Stimulated activated CD8-positive, alpha-beta memory T cell treated with anti-CD3 and anti-CD28 coated beads, Interleukin-4, amount 100 ng/mL, for 24 hours (primary cell): Measurements from ENCODE around the gene NTRK3.

Experiments used
- DNase-seq: peaks from one replicate; pipeline ENCODE4 v3.0.0-alpha.2; 2020; ENCODE audit warnings: low read depth

NTRK3 gene

DNA sequence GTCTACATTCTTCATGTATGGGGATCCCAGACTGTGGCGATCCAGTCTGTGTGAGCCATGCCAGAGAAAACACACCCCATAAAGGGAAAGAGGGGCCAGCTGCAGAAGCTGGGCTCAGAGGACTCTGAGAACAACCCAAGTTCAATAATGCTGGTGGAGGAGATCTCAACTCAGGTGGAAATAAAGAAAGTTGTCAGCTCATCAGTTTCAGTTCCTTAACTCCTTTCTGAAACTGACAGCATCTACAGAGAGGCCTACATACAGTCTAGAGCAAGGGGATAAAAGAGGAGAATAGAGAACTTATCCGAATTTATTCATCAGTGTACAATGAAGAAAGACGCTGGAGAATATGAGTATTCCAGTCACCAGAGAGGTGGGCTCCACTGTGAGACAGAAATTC is 77.0 kb downstream of the NTRK3 start:
- no peak for DNase-seq

DNA sequence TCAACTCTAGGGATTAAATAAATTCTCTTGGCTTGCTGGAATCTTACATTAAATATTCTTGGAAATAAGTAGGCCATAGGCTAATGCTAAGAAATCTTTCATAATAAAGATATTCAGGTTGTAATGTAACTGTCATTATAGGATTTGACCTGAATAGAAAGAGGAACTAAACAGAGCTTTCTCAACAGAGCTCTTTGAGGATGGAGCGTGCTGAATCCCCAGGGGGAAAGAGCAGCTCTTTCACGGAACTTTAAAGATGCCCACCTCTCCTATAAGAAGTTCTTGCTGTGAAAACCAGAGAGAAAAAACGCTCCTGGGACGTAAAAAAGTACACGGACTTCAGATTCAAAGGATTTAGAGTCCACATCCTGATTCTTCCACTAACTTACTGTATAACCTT is 77.9 kb downstream of the NTRK3 start:
- no peak for DNase-seq

DNA sequence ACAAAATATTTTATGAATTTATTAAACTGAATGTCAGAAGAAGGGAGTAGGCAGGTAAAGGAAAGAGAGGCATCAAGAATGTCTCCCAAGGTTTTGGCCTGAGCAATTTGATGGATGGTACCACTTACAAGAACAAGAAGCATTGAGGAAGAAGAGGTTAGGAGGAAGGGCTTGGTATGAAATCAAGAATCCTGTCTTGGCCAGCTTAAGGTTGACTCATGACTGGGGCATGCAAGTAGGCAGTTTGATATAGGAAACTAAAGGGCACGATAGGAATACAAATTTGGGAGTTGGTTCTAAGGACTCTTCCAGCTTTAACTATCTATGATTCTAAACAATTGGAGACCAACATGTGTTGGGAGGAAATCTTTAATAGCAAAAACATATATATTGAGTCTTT is 79.1 kb downstream of the NTRK3 start:
- DNase-seq, result no peak

DNA sequence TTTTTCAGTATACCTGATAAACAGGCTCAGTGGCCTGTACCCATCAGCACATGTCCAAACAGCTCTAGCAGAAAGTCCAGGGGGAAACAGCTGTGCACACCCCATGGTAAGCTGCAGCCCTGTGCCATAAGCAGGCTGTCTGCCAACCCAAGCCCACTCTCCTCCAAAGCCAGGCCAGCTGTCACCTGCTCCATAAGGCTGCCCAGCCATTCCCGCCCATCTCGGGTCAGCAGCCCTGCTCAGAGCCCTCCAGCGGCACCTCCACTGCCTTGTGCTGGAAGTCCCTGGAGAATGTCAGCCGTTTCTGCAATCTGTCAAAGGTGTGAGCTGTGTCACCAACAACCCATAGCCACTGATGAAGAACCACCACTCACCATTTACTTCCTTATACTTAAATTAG is 82.0 kb downstream of the NTRK3 start:
- DNase-seq, result no peak

DNA sequence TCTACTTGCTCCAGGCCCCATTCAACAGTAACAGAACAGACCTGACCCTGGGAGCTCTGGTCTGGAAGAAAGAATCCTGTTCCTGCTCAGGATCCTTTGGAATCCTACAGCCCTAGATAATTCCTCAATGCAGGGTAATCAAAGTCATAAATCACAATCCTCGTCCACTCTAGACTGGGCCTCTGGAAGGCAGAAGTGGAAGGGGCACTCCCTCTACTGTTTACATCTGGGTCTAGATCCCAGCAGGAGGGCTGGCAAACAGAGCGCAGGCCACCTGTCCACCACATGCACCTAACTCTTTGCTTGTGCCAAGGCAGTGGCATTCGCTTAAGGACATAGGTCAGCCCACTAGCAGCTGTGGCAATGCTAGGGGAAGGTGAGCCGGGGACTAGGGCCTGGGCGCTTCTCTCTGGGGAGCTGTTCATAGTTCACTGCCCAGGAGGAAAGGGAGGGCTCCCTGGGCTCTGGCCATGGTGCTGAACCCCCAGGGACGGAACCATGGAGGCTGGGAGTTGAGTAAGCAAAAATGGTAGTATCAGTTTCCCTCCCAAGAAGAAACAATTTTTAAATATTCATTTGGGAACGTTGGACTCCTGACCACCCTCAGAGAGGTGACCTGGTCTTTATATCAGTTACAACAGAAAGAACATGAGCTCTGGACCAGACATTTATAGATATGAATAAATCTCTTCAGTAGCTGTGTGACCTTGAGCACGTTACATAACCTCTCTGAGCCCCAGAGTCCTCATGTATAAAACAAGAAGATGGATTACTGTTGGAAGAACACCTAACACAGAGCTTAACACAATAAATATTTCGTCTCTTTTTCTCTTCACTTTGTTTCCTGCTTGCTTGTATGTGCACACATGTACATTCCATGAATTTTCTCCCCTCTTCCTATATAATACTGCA is 90.2 kb downstream of the NTRK3 start:
- no peak for DNase-seq

DNA sequence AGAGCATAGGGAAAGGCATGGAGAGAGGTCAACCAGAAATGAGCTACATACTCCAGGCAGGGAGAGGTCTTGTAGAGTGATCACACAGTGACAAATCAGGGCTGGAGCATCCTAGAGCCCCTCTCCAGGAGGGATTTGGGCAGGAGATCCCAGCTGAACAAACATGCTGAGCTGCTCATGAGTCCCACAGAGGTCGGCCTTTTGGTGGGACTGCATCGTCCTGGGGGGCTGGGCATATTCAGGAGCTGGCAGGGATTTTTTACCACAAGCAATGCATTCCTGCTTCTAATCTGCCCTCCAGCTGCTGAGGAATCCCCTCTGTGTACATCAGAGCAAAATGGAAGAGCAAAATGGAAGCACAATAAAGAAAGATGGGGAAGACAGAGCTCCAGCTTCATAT is 94.9 kb downstream of the NTRK3 start:
- DNase-seq, result no peak

DNA sequence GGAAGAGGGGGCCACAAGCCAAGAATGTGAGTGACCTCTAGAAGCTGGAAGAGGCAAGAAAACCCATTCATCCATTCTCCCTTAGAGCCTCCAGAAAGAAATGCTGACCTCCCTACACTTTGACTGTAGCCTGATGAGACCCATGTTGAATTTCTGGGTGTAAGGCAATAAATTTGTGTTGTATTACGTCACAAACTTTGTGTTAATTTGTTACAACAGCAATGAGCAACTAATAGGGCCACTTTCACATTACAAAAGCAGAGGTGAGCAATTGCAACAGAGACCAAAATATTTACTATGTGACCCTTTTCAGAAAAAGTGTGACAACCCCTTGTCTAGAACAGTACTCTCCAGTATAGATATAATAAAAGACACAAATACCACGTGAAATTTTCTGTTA is 101.2 kb downstream of the NTRK3 start:
- DNase-seq, result no peak

DNA sequence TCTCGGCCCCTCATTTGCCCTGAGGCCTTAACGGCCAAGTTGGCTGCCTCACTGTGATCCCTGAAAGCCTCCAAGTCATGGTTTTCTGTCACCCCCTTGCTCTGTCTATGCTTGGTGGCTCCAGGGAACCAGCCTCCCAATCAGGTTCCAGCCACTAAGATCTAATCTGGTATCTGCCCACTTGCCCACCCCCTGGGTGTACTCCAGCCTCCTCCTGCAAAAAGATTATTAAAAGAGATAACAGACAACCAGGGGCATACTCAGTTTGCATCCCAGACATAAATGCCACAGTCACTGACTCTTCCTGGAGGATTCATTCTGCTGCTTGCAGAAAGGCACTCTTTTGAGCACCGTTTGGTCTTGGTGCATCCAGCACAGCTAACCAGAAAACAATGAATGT is 103.9 kb downstream of the NTRK3 start:
- DNase-seq, result no peak

DNA sequence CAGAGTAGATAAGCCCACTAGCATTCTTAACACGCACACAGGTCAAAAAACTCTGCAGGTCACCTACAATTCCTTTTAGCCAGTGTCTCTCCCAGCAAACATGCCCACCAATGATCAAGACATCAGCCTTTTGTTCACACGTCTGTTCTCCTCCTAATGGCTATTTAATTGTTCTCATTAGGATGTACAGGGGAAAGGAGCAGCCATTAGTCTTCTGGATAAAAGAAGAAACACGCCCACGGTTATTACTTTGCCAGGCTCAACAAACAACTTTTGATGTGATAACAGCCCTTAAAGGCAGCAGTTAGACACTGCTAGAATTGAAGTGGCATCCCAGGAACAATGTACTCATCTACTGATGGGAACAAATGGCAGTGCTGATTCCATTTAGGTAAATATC is 108.8 kb downstream of the NTRK3 start:
- DNase-seq, result no peak

- no peak for DNase-seq
These were observed 111.5 kb downstream of the NTRK3 start for GRCh38 chr15:88144921-88145653.

- DNase-seq, result no peak
These were observed 114.4 kb downstream of the NTRK3 start for GRCh38 chr15:88142121-88142520.

DNA sequence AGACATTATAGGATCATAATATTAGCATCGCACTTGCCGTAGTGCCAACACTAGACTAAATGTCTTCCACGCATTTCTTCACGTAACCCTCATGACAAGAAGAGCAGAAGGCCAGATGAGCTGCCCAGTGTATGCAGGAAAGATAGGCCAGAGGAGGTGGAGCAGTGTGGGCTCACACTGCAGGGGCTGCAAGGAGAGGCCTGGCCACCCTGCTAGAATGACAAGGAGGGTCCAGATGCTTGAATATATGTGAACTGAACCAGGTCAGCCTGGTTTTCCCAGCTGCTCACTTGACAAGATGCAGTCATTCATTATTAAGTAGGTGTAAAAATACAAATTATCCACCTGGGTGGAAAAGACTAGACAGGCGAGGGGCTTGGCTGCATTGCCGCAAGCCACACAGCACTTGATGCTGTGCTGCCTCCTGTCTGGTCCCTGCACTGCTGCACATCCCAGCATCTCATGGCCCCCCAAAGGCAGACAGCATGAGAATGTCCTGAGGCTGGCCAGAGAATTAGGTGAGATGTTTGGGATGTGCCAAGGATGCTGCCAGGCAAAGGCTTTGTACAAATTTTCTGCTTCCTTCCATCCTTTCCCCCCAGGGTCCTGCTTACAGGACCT is 115.2 kb downstream of the NTRK3 start:
- DNase-seq, result no peak

- DNase-seq, result no peak
These were observed 116.1 kb downstream of the NTRK3 start for GRCh38 chr15:88140398-88140797.

DNA sequence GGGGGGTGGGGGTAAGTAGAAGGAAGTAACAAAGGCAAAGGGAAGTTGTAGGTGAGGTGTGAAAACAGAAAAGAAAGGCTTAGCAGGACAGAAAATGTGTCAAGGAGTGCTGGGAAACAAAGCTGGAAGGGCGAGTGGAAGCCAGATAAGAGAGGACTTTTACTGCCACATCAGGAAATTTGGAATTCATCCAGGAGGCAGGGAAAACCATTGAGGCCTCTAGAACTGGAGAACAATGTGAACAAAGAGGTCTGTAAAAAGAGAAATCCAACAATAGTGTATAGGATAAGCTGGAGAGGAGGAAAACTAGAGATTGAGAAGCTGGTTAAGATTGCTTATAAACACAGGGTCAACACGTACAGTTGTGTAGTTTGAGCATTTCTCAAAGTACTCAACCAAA is 116.6 kb downstream of the NTRK3 start:
- DNase-seq, result no peak

DNA sequence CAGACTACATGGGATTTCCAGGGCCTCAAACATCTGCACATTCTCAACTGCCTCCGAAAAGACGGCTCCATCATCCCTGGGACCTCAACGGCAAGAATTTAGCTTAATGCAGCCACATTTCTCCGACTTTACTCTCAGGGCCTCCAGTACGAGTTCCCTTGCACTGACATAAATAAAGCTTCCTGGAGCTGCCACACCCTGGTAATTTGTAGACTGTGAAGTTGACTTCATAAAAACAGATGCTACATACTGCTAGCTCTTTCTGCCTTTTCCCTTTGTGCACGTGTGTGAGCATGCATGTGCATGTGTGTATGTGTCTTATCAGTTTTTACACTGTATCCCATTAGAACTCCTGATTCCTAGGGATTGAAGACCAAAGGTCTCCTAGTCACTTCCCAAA is 122.7 kb downstream of the NTRK3 start:
- DNase-seq, result no peak

GRCh38 chr15:88132499-88132898 is 124.0 kb downstream of the NTRK3 start:
- DNase-seq, result no peak

- DNase-seq, result no peak
These were observed 124.6 kb downstream of the NTRK3 start for GRCh38 chr15:88131937-88132336.

- DNase-seq, result no peak
These were observed 129.1 kb downstream of the NTRK3 start for GRCh38 chr15:88127432-88127790.

GRCh38 chr15:88126695-88127431 is 129.7 kb downstream of the NTRK3 start:
- no peak for DNase-seq

- DNase-seq, result no peak
These were observed 131.0 kb downstream of the NTRK3 start for GRCh38 chr15:88125576-88125975.

DNA sequence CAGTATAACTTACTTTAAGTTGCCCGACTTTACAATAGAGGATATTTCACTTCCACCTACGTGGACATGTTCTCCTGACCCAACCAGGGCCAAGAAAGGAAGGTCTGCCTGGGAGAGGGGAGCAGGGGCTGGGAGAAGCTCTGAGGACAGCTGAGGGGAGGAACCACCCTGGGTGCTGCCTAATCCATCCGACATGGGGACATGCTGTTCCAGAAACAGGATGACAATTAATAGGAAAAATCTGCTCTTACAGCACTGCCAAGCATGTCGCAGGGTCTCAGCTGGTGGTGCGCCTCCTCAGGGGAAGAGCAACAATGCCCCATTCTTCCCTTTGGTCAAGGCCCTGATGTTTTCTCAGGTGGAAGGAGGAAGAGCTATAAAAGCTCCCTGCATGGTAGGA is 132.3 kb downstream of the NTRK3 start:
- DNase-seq, result no peak

DNA sequence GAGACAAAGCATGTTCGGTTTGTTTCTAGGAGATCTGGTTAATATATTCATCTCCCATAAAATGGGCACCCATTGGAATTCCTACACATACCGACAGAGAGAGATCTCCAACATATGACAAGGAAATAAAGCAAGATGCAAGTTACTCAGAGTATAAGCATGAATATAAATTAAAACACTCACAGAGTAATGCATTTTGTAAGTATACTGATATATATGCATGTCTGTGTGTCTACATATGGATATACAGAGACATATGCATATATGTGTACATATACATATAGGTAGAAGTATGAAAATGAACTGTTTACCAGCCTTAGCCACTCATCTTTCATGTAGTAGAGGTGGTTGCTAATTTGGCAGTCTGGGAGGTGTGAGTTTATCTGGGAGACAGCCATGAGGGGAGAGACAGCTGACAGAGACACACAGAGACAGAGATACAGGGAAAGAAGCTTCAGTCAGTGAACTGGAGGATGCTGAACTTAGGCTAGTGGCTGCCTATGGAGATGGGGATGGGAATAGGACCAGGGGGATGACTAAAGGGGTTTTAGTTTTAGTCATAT is 134.5 kb downstream of the NTRK3 start:
- DNase-seq, result no peak
